Activated CD4-positive, alpha-beta T cell treated with anti-CD3 and anti-CD28 coated beads, Interleukin-2, amount 50 U/mL, for 1 hour (primary cell): ENCODE data around the gene AOX1.
"Not testable (repeated sequence)": the region's sequence is repeated elsewhere in the genome, so short reads cannot be mapped to it uniquely, and the experiment has no call there.

ENCODE experiments used
- DNase-seq: peaks from one replicate; pipeline ENCODE4 v3.0.0-alpha.2; 2020

Gene AOX1

GRCh38 chr2:200603972-200604371 is 18.2 kb downstream of the AOX1 start:
- no peak for DNase-seq

DNA sequence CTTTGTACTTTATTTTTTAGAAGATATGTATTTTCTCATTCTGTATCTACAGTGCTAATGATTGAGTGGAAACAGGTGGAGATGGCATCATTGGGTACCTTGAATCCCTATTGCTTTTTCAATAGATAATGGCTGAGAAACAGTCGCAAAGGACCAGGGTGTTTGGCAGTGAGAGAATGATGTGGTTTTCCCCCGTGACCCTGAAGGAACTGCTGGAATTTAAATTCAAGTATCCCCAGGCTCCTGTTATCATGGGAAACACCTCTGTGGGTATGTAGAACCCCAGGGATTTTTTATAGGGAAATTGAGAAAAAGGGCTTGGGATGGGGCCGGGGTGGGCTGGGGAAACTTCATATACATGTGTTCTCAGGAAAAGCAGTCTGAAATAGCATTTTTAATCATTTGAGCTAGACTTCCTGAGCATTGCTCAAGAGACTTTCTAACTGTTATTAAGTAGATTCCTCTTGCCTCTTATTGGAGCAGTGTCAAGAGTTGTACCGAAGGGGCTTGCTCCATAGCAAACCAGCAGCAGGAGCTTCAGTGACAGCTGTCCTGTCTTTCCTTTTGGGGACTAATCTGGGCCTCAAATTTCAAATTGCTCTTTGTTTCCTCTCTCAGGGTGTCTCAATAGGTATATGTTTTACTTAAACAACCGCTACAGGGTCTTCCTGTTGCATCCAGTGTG is 18.9 kb downstream of the AOX1 start:
- no peak for DNase-seq

GRCh38 chr2:200608341-200609027 is 22.7 kb downstream of the AOX1 start:
- no peak for DNase-seq

GRCh38 chr2:200609028-200609614 is 23.3 kb downstream of the AOX1 start:
- DNase-seq, result no peak

GRCh38 chr2:200610217-200610616 is 24.4 kb downstream of the AOX1 start:
- not testable (repeated sequence) for DNase-seq

DNA sequence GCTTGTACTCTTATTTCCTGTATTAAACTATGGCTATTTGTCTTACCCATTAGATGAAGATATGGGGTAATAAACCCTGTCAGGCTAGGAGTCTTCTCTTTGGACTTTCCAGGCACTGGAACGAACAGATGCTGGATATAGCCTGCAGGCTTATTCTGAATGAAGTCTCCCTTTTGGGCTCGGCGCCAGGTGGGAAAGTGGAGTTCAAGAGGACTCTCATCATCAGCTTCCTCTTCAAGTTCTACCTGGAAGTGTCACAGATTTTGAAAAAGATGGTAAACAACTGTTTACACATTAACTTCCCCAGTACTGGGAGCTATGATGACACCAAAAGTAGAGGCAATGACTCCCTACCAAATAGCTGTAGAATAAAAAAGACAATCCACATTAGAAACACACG is 27.9 kb downstream of the AOX1 start:
- no peak for DNase-seq

- DNase-seq, result no peak
These were observed 28.4 kb downstream of the AOX1 start for GRCh38 chr2:200614249-200614648.

DNA sequence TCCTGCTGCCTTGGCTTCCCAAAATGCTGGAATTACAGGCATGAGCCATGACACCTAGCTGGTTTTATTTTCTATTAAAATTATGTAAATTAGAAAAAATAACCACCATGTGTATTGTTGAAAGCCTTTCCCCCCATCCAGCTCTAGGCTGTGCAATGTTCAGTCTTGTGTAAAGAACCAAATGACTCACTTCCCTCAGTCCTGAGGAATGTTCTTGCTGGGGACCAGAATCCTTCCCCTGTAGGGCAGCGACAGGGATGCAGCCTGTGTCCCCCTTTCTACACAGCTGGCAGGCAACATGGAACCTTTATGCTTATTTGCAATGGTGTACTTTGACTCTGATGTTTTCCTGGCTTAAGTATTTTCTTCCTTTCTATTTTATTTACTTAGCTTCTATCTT is 29.4 kb downstream of the AOX1 start:
- DNase-seq, result no peak

GRCh38 chr2:200616193-200616592 is 30.4 kb downstream of the AOX1 start:
- DNase-seq, result no peak

- DNase-seq, result no peak
These were observed 30.8 kb downstream of the AOX1 start for GRCh38 chr2:200616656-200617055.

- no peak for DNase-seq
These were observed 31.6 kb downstream of the AOX1 start for GRCh38 chr2:200617156-200618053.

GRCh38 chr2:200618054-200618419 is 32.2 kb downstream of the AOX1 start:
- no peak for DNase-seq

DNA sequence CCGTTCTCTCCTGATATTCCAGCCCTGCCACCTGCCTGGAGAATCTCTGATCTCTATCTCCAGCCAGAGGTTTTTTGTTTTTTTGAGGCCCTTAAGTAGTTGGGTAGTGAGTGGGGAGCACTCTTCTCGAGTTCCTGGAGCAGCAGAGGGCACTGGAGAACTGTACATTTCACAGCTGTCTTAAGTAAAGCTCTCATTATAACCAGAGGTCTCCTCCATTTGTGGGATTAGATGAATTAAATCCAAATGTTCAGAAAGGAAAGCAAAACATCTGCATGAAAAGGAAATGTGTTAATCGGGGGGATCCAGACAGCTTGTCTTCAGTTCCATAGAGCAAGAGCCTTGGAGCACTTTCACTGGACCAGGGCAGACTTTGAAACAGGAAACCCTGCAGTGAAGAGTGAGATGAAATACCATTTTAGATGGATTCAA is 32.8 kb downstream of the AOX1 start:
- DNase-seq, result no peak

GRCh38 chr2:200619279-200619678 is 33.5 kb downstream of the AOX1 start:
- DNase-seq, result no peak

- no peak for DNase-seq
These were observed 35.0 kb downstream of the AOX1 start for GRCh38 chr2:200620606-200621390.

DNA sequence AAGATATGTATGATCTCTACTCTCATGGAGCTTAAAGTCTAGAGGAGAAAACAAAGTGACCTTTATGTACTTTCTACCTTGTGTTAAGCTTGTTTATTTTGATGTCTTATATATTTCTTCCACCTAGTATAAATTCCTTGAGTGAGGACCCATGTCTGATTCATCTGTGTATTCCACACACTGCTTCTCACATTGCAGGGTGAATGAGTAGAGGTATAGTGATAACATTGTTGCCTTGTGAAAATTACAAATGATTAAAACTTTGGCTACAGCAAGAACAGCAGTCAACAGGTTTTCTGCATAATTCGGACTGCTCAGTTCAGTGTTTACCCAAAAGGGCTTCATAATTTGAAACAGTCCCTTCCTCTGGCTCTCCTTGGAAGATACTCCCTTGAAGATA is 36.3 kb downstream of the AOX1 start:
- DNase-seq, result no peak

DNA sequence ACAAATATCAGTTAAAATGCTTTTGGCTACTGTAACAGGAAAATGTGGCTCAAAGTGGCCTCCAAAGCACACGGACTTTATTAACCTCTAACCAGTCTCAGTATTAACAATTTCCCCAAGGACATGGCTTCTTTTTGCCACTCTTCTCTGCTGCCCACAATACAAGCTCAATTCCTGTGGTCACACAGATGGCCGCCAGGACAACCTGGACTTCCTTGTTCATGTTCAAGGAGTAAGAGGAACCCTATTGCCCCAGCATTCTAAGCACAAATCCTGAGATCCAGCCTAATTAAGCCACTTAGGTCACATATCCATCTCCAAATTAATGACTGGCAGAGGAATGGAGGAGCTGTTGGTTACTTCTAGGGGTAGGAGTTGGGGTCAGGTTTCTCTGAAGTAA is 38.2 kb downstream of the AOX1 start:
- DNase-seq, result no peak

- no peak for DNase-seq
These were observed 38.8 kb downstream of the AOX1 start for GRCh38 chr2:200624658-200625057.

- DNase-seq, result no peak
These were observed 39.5 kb downstream of the AOX1 start for GRCh38 chr2:200625282-200625681.

DNA sequence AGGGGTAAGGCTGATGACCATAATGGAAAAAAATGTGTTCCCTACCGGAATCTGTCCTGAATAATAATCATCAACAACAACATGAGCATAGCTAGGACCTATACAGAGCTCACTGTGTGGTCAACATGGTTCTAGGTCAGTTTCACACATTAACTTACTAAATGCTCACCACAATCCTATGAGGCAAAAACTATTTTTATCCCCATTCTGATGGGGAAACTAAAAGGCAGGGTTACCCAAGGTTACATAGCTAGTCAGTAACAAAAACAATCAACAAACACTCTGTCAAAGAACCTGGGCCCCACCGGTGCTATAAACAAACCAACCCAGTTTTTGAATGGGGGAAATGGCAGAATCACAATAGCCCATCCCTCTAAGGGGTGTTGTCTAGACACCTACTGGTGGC is 40.1 kb downstream of the AOX1 start:
- no peak for DNase-seq

GRCh38 chr2:200627110-200627770 is 41.4 kb downstream of the AOX1 start:
- DNase-seq, result no peak

GRCh38 chr2:200628461-200628860 is 42.6 kb downstream of the AOX1 start:
- not testable (repeated sequence) for DNase-seq
